ENCODE results near the gene TYW1. TPM values are rescaled to one million over a fixed set of nuclear protein-coding genes. Genes with fewer than 3 reads are reported as not detected.
"Not testable (repeated sequence)": the region's sequence is repeated elsewhere in the genome, so short reads cannot be mapped to it uniquely, and the experiment has no call there.

Gene TYW1
- total RNA-seq, 2 experiments from 2014 or later: 15.4 to 16.4 TPM

DNA sequence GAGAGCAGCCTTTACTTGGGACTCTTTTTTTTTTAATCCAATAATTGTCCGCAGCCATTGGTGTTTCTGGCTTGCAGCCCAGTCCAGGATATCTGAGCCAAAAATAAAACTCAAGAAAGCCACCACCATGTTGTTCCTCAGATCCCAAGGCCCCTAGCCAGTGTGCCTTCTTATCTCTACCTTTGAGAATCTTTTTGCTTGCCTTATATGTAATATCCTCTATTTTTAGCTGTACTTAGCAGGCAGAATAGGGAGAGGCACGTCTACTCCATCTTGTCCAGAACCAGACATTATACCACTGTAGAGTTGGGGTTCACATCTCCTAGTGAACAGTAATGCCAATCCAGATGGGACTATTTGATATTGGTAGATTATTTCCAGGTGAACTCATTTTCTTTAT lies 209.1 kb downstream of the TYW1 start:
- H3K9me3 Mint-ChIP-seq, H3K4me1 Mint-ChIP-seq, H3K27me3 Mint-ChIP-seq, H3K27ac Mint-ChIP-seq, POLR2A ChIA-PET, H3K4me3 Mint-ChIP-seq, CTCF ChIA-PET, DNase-seq: not testable (repeated sequence)
- peaks cover 14% of the 10 kb centered on the region for H3K36me3 Mint-ChIP-seq (ENCODE audit: low read depth)

DNA sequence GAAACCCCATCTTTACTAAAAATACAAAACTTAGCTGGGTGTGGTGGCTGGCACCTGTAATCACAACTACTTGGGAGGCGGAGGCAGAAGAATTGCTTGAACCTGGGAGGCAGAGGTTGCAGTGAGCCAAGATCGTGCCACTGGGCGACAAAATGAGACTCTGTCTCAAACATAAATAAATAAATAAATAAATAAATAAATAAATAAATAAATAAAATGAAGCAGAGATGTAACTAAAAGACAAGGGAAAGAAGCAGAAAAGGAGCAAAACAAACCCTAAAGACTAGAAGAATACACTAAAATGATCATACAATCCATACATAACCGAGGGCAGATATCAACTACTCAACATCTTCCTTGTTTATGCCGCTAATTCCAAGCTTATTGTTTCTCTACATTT lies 209.8 kb downstream of the TYW1 start:
- H3K4me1 Mint-ChIP-seq: no peaks in the 10 kb centered on the region
- H3K27me3 Mint-ChIP-seq: no peaks in the 10 kb centered on the region
- no peak for DNase-seq
- no peak overlapping the region for H3K27ac Mint-ChIP-seq
- POLR2A ChIA-PET: no interaction called here
- CTCF ChIA-PET: no interaction called here
- peaks cover 4% of the 10 kb centered on the region for H3K9me3 Mint-ChIP-seq
- H3K36me3 Mint-ChIP-seq (ENCODE audit: low read depth): peaks cover 15% of the 10 kb centered on the region
- no peak overlapping the region for H3K4me3 Mint-ChIP-seq

DNA sequence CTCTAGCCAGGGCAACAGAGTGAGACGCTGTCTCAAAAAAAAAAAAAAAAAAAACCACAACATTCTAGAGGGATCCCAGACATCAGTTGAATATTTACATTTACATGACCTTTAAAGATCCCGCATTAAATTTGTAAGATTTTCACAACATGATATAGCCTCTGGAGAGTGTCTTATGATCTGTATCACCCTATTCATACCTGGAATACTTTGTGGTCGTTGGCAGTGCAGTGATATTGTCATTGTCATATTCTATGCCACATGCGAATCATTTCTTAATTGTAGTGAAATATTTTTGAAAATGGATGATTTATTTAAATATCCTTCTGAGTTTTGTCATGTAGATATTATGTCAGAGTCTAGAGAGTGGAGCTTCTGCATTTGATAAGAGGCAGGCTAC lies 212.0 kb downstream of the TYW1 start:
- POLR2A ChIA-PET, H3K27ac Mint-ChIP-seq, H3K9me3 Mint-ChIP-seq, DNase-seq, H3K27me3 Mint-ChIP-seq, H3K4me1 Mint-ChIP-seq, H3K4me3 Mint-ChIP-seq, CTCF ChIA-PET: not testable (repeated sequence)
- H3K36me3 Mint-ChIP-seq (ENCODE audit: low read depth): peaks cover 18% of the 10 kb centered on the region

DNA sequence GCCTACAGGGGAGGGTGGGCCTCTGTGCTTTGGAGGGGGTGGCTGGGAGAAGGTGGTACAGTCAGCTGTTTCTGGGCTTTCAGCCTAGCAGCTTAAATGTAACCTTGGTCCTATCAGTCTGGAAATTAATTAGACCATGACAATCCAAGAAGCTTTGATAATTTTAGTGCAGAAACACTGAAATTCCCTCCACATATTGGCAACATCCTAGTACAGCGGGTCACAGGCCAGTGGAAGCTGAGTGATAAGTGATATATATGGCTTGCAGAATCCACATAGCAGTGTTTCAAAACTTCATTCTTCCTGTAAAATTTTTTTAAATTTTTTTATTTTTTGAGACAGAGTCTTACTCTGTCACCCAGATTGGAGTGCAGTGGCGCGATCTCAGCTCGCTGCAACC lies 212.6 kb downstream of the TYW1 start:
- Mint-ChIP-seq H3K27ac (no peak overlapping the region), H3K4me1 (no peaks in the 10 kb centered on the region), H3K9me3 (peaks cover 4% of the 10 kb centered on the region), H3K27me3 (no peaks in the 10 kb centered on the region), H3K4me3 (no peak overlapping the region), H3K36me3 (ENCODE audit: low read depth) (peaks cover 18% of the 10 kb centered on the region)
- DNase-seq: no peak
- ChIA-PET POLR2A (no interaction called here), CTCF (interaction anchor here (0.6 kb wide), 1 partner anchor 150 kb away, joined by 3 read pairs; no protein-coding TSS in a partner anchor)

DNA sequence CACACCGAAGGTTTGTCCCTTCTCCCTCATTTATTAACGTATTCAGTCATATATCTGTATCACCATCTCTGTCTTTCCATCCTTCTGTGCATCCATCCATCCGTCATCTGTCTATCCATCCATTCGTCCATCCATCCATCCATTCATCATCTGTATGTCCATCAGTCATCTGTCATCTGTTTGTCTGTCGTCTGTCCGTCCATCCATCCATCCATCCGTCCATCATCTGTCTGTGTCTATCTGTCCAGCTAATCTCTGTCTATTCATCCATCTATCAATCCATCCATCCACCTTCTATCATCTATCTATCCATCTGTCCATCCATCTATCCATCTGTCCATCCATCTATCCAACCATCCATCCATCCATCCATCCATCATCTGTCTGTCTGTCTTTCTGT lies 213.9 kb downstream of the TYW1 start:
- POLR2A ChIA-PET: no interaction called here
- DNase-seq: no peak
- Mint-ChIP-seq H3K9me3 (peaks cover 4% of the 10 kb centered on the region), H3K4me3 (no peak overlapping the region), H3K27me3 (no peaks in the 10 kb centered on the region), H3K36me3 (ENCODE audit: low read depth) (peaks cover 18% of the 10 kb centered on the region), H3K4me1 (peaks cover 2% of the 10 kb centered on the region), H3K27ac (no peak overlapping the region)
- CTCF ChIA-PET: no interaction called here

DNA sequence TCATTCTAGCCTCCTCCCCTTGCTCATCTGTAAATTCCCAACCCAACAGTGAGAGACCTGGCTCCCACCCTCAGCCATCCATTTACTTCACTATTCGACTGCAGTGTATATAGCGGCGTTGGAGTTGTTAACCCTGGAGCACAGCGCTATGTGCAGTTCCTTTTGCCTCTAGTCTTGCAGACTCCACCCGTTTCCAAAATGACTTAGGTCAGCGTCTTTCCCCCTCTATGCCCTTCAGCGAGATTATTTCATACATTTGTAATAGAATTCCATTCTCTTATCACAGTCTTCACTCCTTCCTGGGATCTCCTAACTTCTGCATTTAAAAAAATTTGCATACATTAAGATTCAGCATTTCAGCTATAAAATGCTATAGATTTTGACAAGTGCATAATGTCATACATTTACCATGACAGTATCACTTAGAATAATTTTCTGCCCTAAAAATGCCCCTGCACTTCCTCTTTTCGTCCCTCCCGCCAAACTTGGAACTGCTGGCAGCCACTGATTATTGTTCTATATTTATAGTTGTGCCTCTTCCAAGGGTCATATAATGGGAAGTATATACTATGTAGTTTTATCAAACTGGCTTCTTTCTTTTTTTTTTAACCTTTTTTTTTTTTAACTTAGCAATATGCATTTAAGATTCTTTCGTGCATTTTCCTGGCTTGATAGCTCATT lies 215.2 kb downstream of the TYW1 start:
- POLR2A ChIA-PET, H3K9me3 Mint-ChIP-seq, H3K27me3 Mint-ChIP-seq, CTCF ChIA-PET, DNase-seq, H3K4me1 Mint-ChIP-seq, H3K4me3 Mint-ChIP-seq, H3K27ac Mint-ChIP-seq: not testable (repeated sequence)
- peaks cover 23% of the 10 kb centered on the region for H3K36me3 Mint-ChIP-seq (ENCODE audit: low read depth)

DNA sequence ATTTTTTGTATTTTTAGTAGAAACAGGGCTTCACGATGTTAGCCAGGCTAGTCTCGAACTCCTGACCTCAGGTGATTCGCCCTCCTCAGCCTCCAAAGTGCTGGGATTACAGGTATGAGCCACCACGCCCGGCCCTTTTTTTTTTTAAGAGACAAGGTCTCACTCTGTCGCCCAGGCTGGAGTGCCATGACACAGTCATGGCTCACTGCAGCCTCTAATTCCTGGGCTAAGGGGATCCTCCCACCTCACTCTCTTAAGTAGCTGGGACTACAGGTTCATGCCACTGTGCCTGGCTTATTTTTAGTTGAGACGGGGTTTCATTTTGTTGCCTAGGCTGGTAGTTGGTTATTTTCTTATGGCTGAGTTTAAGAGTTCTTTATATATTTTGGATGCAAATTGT lies 216.4 kb downstream of the TYW1 start:
- H3K4me3 Mint-ChIP-seq, POLR2A ChIA-PET, H3K4me1 Mint-ChIP-seq, H3K9me3 Mint-ChIP-seq, DNase-seq, H3K27ac Mint-ChIP-seq, H3K27me3 Mint-ChIP-seq, CTCF ChIA-PET: not testable (repeated sequence)
- peaks cover 24% of the 10 kb centered on the region for H3K36me3 Mint-ChIP-seq (ENCODE audit: low read depth)

DNA sequence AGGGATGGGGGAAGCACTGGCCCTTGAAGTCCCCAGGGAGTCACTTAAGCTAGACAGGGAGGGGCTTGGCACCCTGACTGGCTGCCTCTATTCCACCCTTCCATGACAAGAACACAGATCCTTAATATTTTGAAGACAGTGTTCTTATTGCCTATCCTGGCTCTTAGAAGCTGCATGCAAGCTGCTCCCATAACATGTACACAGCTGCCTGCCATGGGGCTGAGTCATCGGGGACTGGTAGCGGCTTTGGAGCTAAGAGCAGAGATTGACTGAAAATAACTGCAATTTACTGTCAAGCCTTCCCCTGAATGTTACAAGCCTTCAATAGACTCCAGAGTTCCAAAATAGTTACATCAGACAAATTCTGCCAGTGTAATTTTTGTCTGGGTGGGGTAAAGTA lies 226.9 kb downstream of the TYW1 start:
- DNase-seq, H3K4me3 Mint-ChIP-seq, H3K27me3 Mint-ChIP-seq, CTCF ChIA-PET, POLR2A ChIA-PET, H3K27ac Mint-ChIP-seq: not testable (repeated sequence)
- Mint-ChIP-seq H3K36me3 (ENCODE audit: low read depth) (peaks cover 33% of the 10 kb centered on the region), H3K9me3 (peaks cover 26% of the 10 kb centered on the region), H3K4me1 (peaks cover 10% of the 10 kb centered on the region)

DNA sequence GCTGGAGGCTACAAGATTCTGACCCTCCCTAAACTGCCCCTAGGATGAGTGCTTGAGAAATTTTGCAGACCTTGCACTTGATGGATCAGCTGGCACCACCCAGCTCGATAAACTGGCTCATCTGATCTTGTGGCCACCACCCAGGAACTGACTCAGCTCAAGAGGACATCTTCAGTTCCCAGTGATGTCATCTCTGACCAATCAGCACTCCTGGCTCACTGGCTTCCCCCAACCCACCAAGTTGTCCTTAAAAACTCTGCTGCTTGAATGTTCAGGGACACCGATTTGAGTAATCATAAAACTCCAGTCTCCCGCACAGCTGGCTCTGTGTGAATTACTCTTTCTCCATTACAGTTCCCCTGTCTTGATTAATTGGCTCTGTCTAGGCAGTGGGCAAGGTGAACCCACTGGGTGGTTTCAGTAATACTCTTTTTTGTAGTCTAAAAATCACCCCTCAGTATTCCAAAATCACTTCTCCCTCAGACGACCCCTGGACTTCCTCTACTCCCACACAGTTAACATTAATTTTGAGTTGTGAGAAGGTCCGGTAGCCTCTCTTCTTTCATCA lies 229.8 kb downstream of the TYW1 start:
- H3K4me1 Mint-ChIP-seq, H3K4me3 Mint-ChIP-seq, DNase-seq: not testable (repeated sequence)

DNA sequence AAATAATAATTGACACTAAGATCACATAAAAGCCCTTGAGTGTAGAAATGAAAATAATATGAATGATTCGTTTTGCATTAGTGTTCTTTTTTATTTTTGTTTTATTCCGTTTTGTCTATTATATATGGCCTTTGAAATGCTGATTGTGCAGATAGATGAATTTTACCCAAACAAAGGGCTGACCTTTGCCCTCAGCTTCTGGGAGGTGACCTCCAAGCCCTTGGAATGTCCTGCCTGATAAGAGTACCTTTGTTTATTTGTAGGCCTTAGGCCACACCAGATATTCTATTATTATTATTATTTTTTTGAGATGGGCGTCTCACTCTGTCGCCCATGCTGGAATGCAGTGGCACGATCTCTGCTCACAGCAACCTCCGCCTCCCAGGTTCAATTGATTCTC lies 230.3 kb downstream of the TYW1 start:
- H3K36me3 Mint-ChIP-seq (ENCODE audit: low read depth): peaks cover 39% of the 10 kb centered on the region
- H3K9me3 Mint-ChIP-seq: peaks cover 24% of the 10 kb centered on the region
- H3K4me1 Mint-ChIP-seq, H3K27ac Mint-ChIP-seq, H3K27me3 Mint-ChIP-seq, CTCF ChIA-PET, POLR2A ChIA-PET, DNase-seq, H3K4me3 Mint-ChIP-seq: not testable (repeated sequence)

More for the DNA sequence above, 229.8 kb downstream of the TYW1 start:
- H3K27me3 Mint-ChIP-seq, POLR2A ChIA-PET, H3K27ac Mint-ChIP-seq, CTCF ChIA-PET: not testable (repeated sequence)
- H3K36me3 Mint-ChIP-seq (ENCODE audit: low read depth): peaks cover 39% of the 10 kb centered on the region
- H3K9me3 Mint-ChIP-seq: peaks cover 24% of the 10 kb centered on the region

DNA sequence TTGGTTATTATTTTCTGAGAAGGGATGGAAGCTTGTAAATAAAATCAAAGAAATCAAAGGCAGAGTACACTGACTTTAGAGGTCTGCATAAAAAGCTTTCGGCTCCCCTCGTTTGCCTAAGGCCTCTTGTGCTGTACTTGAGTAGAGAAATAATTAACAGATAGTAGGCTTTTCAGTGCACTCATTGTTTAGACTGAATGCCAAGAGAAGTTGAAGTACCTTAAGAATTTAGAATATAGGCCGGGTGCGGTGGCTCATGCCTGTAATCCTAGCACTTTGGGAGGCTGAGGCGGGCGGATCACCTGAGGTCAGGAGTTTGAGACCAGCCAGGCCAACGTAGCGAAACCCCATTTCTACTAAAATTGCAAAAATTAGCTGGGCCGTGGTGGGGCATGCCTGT lies 232.4 kb downstream of the TYW1 start:
- DNase-seq, H3K27ac Mint-ChIP-seq, POLR2A ChIA-PET, H3K4me3 Mint-ChIP-seq, H3K27me3 Mint-ChIP-seq, CTCF ChIA-PET, H3K4me1 Mint-ChIP-seq: not testable (repeated sequence)
- H3K36me3 Mint-ChIP-seq (ENCODE audit: low read depth): peaks cover 28% of the 10 kb centered on the region
- peaks cover 11% of the 10 kb centered on the region for H3K9me3 Mint-ChIP-seq

DNA sequence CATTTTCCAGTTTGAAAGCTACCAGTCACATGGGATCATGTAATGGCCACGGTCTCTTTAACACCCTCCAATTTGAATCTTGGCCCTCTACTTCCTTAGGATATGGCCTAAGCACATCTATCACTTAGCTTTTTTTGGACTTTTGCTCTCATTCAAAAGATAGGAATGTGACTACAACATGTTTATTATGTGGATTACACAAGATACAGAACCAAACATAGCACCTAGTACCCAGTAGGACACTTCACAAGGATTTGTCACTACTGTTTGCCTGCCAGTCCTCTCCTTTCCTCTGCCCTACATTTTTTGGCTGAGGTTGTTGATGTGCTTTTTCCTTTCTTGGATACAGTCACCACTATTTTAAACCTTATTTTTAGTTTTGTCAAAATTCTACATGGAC lies 233.4 kb downstream of the TYW1 start:
- H3K4me3 Mint-ChIP-seq, DNase-seq, CTCF ChIA-PET, H3K27ac Mint-ChIP-seq, H3K4me1 Mint-ChIP-seq, POLR2A ChIA-PET, H3K27me3 Mint-ChIP-seq: not testable (repeated sequence)
- Mint-ChIP-seq H3K36me3 (ENCODE audit: low read depth) (peaks cover 24% of the 10 kb centered on the region), H3K9me3 (peaks cover 11% of the 10 kb centered on the region)

DNA sequence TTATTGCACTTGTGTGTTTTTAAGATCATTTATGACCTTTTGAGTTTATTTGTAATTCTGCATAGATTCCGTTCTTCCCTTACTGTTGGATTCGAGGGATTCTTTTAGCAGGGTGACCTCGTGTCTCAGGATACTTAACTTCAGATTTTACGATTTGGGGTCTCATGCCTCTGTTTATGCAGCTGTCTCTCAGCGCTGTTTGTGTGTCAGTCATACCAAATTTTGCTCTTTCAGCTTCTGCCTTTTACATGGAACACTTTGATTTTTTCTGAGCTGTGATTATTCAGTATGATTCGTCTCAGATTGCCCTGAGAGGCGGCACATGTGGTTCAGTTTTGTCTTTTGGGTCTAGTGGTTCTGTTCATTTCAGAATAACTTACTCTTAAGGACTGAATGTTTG lies 236.9 kb downstream of the TYW1 start:
- H3K27ac Mint-ChIP-seq, H3K4me1 Mint-ChIP-seq, POLR2A ChIA-PET, H3K27me3 Mint-ChIP-seq, CTCF ChIA-PET, H3K4me3 Mint-ChIP-seq, DNase-seq, H3K9me3 Mint-ChIP-seq: not testable (repeated sequence)
- peaks cover 16% of the 10 kb centered on the region for H3K36me3 Mint-ChIP-seq (ENCODE audit: low read depth)

DNA sequence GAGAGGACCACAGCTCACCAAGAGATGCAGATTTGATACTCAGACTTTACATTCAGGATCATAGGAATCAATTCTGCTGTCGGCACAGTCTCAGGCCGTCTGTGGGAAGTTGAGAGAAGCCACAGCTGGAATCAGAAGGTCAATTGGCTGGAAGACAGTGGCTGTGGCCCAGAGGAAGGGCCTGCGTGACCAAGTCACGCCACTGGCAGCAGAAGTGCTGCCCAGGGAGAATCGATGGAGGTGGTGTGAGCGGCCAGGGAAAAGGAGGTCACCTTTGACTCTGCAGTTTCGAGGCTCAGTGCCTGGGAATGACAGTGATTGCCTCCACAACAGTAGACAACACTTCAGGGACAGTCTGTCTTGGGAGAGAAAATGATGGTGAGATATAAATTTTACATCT lies 239.6 kb downstream of the TYW1 start:
- H3K36me3 Mint-ChIP-seq (ENCODE audit: low read depth); H3K9me3 Mint-ChIP-seq; H3K4me1 Mint-ChIP-seq; H3K4me3 Mint-ChIP-seq; DNase-seq; POLR2A ChIA-PET; H3K27me3 Mint-ChIP-seq: not testable (repeated sequence)
- CTCF ChIA-PET: interaction anchor here (0.6 kb wide), 1 partner anchor 65 kb away, joined by 4 read pairs; no protein-coding TSS in a partner anchor
- H3K27ac Mint-ChIP-seq: peak overlapping the region; percentile 46
